Measurements from ENCODE around the gene KCNK17.

- TF ChIP-seq, protein P1, sequence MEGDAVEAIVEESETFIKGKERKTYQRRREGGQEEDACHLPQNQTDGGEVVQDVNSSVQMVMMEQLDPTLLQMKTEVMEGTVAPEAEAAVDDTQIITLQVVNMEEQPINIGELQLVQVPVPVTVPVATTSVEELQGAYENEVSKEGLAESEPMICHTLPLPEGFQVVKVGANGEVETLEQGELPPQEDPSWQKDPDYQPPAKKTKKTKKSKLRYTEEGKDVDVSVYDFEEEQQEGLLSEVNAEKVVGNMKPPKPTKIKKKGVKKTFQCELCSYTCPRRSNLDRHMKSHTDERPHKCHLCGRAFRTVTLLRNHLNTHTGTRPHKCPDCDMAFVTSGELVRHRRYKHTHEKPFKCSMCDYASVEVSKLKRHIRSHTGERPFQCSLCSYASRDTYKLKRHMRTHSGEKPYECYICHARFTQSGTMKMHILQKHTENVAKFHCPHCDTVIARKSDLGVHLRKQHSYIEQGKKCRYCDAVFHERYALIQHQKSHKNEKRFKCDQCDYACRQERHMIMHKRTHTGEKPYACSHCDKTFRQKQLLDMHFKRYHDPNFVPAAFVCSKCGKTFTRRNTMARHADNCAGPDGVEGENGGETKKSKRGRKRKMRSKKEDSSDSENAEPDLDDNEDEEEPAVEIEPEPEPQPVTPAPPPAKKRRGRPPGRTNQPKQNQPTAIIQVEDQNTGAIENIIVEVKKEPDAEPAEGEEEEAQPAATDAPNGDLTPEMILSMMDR (IDR thresholded peaks at IDR 0.05; ENCODE audit: low read depth, low read length): no peak
- no peak for TF ChIP-seq EZH2phosphoT487 (IDR thresholded peaks at IDR 0.05; ENCODE audit: low read depth)
Observed at GRCh38 chr6:39347206-39347605, 33.0 kb upstream of the KCNK17 start.

All from OCI-LY3 (cell line).